GM13977 (cell line): ENCODE results near the gene OSBPL3.

Experiments
- DNase-seq: peaks from one replicate; pipeline ENCODE4 v3.0.0; 2012; ENCODE audit warnings: low spot score
- CTCF ChIP-seq: IDR thresholded peaks from 2 replicates; pipeline ENCODE4 v1.5.1; 2012; ENCODE audit warnings: mild to moderate bottlenecking, control low read depth; ENCODE audit not compliant: insufficient read depth; ENCODE audit errors: extremely low read depth, missing control alignments
- in situ Hi-C: fragments of 300-500 bp; cut with MboI; formaldehyde crosslinking; loops from one replicate; pipeline ENCODE4 v1.12.0; 2022; ENCODE audit warnings: low sequenced_read_pairs, low pct_unique_long_range_greater_than_20kb, mixed read lengths, inconsistent platforms; ENCODE audit not compliant: unreplicated experiment

The OSBPL3 gene

GRCh38 chr7:24933298-24933697, 46.7 kb downstream of the OSBPL3 start:
- no peak for DNase-seq
- TF ChIP-seq CTCF, result no peak
- in situ Hi-C loops, result no loop called here

GRCh38 chr7:24932815-24933214, 47.2 kb downstream of the OSBPL3 start:
- in situ Hi-C loops, result no loop called here
- no peak for TF ChIP-seq CTCF
- no peak for DNase-seq

- in situ Hi-C loops, result no loop called here
- no peak for DNase-seq
- TF ChIP-seq CTCF, result no peak
Observed at GRCh38 chr7:24932389-24932788, 47.6 kb downstream of the OSBPL3 start.

- in situ Hi-C loops, result no loop called here
- DNase-seq, result no peak
- no peak for TF ChIP-seq CTCF
Observed at GRCh38 chr7:24931844-24932243, 48.1 kb downstream of the OSBPL3 start.

GRCh38 chr7:24930856-24931255, 49.1 kb downstream of the OSBPL3 start:
- DNase-seq, result no peak
- TF ChIP-seq CTCF, result no peak
- in situ Hi-C loops, result no loop called here

GRCh38 chr7:24926623-24927524, 53.1 kb downstream of the OSBPL3 start:
- TF ChIP-seq CTCF, result no peak
- DNase-seq, result no peak
- in situ Hi-C loops, result no loop called here
